ENCODE results near the gene SERINC5.
"Not testable (repeated sequence)": the region's sequence is repeated elsewhere in the genome, so short reads cannot be mapped to it uniquely, and the experiment has no call there.

The SERINC5 gene

GRCh38 chr5:80161165-80161564 lies 94.7 kb downstream of the SERINC5 start:
- no peak for DNase-seq

DNA sequence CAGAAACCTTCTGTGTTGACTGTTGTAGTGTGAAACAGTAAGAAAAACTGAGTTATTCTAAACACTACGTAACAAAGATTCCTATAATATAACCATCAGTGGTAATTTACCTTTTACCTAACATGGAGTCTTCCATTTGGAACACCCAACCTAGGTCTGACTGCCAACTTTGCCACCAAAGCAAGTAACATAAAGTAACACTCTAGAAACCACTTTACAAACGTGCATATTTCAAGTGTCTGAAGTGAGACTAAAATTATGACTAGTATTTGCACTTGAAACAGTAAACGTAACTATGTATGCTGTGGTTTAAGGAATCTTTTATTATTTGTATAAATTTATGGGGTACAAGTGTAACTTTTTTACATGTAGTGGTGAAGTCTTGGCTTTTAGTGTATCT lies 95.6 kb downstream of the SERINC5 start:
- DNase-seq = no peak

GRCh38 chr5:80159133-80159815 lies 96.6 kb downstream of the SERINC5 start:
- no peak for DNase-seq

GRCh38 chr5:80156156-80156555 lies 99.7 kb downstream of the SERINC5 start:
- DNase-seq = no peak

GRCh38 chr5:80154749-80155148 lies 101.1 kb downstream of the SERINC5 start:
- no peak for DNase-seq

DNA sequence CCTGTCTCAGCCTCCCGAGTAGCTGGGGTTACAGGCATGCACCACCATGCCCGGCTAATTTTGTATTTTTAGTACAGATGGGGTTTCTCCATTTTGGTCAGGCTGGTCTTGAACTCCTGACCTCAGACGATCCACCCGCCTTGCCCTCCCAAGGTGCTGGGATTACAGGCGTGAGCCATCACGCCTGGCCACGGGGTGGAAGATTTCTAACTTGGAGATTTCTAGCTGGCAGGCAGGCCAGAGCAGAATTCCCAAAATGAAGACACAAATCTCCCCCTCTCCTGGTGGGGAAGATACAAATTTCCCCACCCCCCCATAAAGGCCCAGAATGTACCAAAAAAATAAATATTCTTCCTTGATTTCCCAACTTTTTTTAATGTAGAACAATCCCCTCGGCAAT lies 101.6 kb downstream of the SERINC5 start:
- not testable (repeated sequence) for DNase-seq

- no peak for DNase-seq
Observed at GRCh38 chr5:80153586-80154126, 102.2 kb downstream of the SERINC5 start.

- no peak for DNase-seq
Observed at GRCh38 chr5:80152778-80153177, 103.1 kb downstream of the SERINC5 start.

DNA sequence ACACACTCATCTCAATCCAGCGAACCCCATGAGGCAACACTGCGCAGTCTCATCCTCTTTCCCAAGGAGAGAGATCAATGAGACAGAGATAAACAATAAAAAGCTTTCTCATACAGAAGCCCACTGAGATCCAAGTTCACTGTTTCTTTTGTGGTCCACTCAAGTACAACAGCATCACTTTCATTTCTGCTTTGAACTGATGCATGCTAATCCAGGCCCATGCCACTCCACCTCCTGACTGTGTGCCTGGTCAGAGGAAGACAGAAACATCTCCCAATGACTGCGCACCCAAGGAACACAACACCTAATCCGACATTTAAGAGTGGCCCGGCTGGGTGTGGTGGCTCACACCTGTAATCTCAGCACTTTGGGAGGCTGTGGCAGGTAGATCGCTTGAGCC lies 104.0 kb downstream of the SERINC5 start:
- no peak for DNase-seq

- DNase-seq = no peak
Observed at GRCh38 chr5:80150731-80151130, 105.1 kb downstream of the SERINC5 start.

DNA sequence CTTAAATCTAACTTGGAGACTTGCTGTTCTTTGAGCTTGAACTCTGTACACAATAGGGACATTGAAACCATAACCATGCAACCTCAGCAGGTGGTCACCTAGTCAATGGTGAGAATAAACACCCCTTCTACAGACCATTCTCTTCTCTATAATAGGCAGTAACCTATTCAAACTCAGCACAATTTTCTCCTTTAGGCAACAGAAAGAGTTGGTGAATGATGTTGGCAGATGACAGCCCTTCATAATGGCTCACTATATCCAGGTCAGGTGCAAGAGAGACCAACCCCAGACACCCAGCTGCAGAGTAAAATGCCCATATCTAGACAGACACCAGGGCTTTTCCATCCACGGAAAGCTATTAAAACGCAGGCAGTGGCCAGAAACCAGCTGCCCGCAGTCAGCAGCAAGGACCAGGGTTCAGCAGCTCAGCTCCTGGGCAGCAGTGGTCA lies 106.7 kb downstream of the SERINC5 start:
- DNase-seq = peak; percentile 17

GRCh38 chr5:80147119-80147815 lies 108.6 kb downstream of the SERINC5 start:
- no peak for DNase-seq

- no peak for DNase-seq
Observed at GRCh38 chr5:80146046-80146445, 109.8 kb downstream of the SERINC5 start.

DNA sequence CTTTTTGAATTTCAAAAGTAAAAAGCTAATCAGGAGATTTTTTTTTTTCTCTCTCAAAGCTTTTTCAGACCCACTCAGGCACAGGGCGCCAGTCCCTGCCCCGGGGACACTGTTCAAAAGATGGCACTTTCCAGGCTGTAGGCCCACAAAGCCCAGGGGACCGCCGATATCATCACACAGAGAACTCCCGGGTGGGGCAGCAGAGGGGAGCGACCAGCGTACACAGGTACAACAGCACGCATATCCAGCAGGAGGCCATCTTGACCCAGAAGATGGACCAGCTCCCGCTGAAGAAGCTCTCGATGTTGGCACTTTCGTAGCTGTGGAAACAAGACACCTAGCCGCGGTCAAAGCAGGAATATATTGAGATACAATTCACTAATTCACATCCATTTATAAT lies 112.4 kb downstream of the SERINC5 start:
- DNase-seq = no peak

- DNase-seq = no peak
Observed at GRCh38 chr5:80142996-80143395, 112.9 kb downstream of the SERINC5 start.

DNA sequence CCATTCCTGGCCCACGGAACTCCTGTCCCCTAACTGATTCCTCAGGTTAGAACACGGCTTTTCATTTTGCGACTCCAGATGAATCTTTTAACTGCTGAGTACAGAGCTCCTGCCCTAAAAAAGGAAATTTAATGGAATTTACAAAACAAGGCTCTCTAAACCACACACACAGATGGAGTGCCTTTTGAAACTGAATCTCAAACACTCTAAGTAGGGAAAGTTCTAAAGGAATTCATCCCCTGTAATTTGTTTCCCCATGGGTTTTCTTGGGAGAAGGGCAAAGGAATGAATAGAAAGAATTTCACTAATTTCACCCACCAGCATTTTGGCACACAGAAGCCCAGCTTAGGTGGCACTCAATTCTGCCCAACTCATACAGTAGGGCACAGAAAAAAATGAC lies 114.2 kb downstream of the SERINC5 start:
- no peak for DNase-seq

GRCh38 chr5:80141147-80141671 lies 114.6 kb downstream of the SERINC5 start:
- DNase-seq = no peak

DNA sequence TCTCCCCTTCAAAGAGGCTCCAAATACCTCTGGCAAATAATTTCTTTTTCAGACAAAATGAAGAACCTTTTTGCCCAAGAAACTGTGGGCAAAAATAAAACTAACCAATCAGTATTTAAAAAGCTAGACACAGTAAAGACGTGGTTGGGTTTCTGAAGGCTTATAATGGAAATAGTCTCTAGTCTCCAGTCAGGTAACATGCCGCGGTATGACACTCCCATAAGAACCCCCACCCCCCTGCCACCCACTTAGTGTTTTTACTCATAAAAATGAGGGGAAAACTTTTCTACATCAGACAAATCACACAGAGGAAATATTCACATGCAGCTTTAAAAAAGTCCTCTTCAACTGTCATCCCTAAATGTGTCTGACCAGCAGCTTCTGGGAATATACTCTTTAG lies 115.4 kb downstream of the SERINC5 start:
- DNase-seq = no peak

GRCh38 chr5:80139466-80139972 lies 116.3 kb downstream of the SERINC5 start:
- no peak for DNase-seq

DNA sequence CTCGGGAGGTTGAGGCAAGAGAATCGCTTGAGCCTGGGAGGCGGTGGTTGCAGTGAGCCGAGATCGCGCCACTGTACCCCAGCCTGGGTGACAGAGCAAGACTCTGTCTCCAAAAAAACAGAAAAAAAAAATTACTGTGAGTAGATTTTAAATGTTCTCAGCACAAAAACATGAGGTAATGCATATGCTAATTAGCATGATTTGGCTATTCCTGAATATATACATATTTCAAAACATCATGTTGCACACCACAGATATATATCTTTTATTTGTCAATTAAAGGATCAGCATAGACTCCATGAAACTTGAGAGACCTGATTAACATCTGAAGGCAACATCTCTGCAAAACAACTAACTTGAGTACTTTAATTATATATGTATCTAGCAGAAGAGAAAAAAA lies 117.4 kb downstream of the SERINC5 start:
- DNase-seq = no peak

DNA sequence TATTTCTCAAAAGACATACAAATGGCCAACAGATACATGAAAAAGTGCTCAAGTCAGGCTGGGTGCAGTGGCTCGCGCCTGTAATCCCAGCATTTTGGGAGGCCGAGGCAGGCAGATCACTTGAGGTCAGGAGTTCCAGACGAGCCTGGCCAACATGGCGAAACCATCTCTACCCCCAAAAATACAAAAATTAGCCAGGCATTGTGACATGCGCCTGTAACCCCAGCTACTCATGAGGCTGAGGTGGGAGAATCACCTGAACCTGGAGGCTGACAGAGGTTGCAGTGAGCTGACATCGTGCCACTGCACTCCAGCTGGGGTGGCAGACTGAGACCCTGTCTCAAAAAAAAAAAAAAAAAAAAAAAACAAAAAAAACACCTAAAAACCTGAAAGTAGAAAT lies 119.0 kb downstream of the SERINC5 start:
- not testable (repeated sequence) for DNase-seq

GRCh38 chr5:80134876-80135275 lies 121.0 kb downstream of the SERINC5 start:
- no peak for DNase-seq

DNA sequence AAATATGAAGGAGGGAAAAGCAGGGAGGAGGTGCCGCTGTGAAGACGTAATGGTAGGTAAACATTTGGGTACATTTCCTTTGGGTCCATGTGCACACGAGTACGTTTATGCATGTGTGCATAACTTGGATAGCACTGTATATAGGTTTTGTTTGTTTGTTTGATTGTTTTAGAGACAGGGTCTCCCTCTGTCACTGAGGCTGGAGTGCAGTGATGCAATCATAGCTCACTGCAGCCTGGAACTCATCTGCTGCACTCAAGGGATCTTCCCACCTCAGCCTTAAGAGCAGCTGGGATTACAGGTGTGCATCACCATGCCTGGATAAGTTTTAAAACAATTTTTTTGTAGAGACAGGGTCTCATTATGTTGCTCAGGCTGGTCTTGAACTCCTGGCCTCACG lies 126.7 kb downstream of the SERINC5 start:
- DNase-seq = no peak

DNA sequence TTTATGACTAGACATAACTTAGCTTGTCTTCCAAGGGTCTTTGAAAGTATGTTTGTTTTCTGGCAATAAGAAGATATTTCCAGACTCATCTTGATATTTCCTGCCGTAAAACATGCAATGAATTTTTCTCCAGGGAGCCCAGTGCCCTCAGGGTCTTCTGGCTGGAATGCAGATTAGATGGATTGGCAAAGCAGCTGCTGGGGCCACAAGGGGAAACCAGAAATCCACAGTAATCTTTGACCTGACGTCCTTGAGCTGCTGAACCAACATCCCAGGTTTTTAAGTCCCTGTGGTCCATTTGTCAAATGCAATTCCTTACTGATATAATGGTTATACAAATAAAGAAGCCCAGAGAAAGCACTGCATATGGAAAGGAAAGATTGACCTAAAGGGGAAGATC lies 127.7 kb downstream of the SERINC5 start:
- no peak for DNase-seq

All from NCI-H2107 (cell line).